G401 (cell line): Measurements from ENCODE around the gene ACSF2. TPM values are rescaled to one million over a fixed set of nuclear protein-coding genes. Genes with fewer than 3 reads are reported as not detected.
"Not testable (repeated sequence)": the region's sequence is repeated elsewhere in the genome, so short reads cannot be mapped to it uniquely, and the experiment has no call there.

Experiments used
- DNase-seq: peaks from one replicate; pipeline ENCODE4 v3.0.0-alpha.2; 2015; ENCODE audit warnings: low spot score
- in situ Hi-C: cut with HindIII; loops from 2 replicates; pipeline ENCODE4 v1.10.0; 2016; ENCODE audit warnings: low sequenced_read_pairs, mixed read lengths
- total RNA-seq: library from RNA; depleted of rRNA; stranded (reverse); fragments of >200 nt; shearing (Covaris generic); gene quantifications from 2 replicates; pipeline ENCODE4 v1.2.3, GENCODE V29; 2014; rRNA removed

The ACSF2 gene, protein sequence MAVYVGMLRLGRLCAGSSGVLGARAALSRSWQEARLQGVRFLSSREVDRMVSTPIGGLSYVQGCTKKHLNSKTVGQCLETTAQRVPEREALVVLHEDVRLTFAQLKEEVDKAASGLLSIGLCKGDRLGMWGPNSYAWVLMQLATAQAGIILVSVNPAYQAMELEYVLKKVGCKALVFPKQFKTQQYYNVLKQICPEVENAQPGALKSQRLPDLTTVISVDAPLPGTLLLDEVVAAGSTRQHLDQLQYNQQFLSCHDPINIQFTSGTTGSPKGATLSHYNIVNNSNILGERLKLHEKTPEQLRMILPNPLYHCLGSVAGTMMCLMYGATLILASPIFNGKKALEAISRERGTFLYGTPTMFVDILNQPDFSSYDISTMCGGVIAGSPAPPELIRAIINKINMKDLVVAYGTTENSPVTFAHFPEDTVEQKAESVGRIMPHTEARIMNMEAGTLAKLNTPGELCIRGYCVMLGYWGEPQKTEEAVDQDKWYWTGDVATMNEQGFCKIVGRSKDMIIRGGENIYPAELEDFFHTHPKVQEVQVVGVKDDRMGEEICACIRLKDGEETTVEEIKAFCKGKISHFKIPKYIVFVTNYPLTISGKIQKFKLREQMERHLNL
- 58.8 and 69.4 TPM in 2 replicates for total RNA-seq

DNA sequence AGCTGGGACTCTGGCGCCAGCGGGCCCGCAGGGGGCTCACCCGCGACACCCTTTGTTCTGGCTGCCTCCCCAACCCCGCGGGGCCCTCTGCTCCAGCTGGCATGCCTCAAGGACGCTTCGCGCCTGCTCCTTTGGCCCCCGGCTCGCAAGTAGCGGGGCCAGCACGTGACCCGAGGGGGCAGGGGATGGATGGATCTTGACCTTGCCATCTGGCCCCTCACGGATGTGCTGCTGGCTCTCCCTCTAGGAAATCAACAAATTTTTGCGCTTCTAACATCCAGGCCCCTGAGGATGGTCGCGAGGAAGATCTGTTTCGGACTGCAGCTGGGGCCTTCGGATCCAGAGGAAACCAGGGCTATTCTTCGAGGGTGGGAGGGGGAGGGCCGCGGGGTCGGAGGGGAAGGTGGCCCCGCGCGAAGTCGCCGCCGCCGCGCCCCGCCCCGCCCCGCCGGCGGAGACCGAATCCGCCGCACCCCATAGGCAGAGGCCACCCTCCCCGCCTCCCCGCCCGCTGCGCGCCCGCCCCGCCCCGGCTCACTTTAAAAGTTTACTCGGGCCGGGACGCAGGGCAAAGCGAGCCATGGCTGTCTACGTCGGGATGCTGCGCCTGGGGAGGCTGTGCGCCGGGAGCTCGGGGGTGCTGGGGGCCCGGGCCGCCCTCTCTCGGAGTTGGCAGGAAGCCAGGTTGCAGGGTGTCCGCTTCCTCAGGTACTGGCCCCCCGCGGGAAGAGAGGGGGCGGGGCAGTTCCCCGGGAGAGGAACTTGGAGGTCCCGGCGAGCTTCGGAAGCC is at the start of gene ACSF2:
ACSF2 (plus strand) TSS at position 537 of the 790 bp plus-strand sequence; CDS start at position 581, 44 bp downstream.
- no peak for DNase-seq
- in situ Hi-C loops: loop anchor here (5.0 kb wide), 1 partner anchor 46 kb away; no protein-coding TSS in a partner anchor

DNA sequence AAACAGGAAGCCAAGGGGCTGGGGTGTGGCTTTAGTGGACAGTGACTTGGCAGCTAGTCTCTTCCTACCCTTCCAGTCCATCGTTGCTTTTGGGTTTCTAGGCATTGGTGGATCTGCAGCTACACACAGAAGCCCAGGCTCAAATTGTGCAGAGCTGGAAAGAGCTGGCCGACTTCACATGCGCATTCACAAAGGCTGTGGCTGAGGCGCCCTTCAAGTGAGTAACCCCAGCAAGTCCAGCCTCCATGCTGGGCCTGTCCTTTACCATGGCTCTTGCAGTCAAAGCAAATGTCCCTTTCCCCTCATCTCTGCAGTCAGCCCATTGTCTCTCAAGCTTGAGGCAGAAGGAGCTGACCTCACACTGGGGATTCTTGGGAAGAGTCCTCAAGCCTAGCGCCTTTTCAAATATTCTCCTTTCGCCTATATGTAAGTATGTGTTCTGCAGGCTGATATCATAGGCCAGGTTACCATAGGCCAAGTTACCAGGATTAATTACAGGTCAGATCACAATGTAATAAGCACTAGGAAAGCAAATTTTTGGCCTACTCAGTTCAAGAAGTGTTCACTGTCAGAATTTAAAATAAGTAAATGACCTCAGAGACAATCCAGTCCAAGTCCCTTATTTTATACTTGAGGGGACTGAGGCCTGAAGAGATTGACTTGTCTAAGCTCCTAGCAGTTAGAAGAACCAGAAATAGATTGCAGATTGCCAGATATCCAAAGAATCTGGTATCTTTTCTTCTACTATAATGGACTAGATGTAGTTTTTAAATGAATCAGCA is 46.5 kb upstream of the ACSF2 start:
- DNase-seq: no peak
- in situ Hi-C loops: no loop called here

DNA sequence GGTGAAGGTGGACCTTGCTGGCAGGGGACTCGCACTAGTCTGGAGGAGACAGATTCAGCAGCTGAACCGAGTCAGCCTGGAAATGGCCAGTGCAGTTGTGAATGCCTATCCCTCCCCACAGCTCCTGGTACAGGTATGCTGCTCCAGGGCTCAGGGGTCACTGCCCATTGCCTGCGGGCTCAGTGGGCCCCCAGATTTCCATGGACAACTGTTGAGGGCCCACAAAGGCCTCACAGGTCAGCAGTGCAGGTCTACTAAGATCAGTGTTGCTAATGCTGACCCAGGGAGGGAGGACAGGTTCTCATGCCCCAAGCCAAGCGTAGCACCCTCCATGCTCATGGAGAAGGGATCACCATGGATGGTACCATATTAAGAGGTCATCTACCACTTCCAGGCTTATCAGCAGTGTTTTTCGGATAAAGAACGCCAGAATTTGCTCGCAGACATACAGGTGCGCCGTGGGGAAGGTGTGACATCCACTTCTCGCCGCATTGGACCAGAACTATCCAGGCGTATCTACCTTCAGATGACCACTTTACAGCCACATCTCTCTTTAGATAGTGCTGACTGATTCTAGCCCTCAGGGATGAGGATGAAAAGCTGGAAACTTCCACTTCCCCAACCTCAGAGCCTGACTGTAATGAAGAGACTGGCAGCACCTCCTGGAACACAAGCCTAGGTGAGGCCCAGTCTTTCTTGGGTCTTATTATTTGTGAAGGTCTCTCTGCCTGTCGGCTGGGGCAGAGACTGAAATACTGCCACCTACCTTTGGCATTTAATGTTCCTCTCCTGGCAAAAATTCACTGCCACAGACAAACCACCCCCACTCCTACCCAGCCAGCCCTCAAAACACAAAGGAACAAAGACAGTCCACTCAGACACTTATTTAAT is 45.4 kb upstream of the ACSF2 start:
- no peak for DNase-seq
- in situ Hi-C loops: no loop called here

DNA sequence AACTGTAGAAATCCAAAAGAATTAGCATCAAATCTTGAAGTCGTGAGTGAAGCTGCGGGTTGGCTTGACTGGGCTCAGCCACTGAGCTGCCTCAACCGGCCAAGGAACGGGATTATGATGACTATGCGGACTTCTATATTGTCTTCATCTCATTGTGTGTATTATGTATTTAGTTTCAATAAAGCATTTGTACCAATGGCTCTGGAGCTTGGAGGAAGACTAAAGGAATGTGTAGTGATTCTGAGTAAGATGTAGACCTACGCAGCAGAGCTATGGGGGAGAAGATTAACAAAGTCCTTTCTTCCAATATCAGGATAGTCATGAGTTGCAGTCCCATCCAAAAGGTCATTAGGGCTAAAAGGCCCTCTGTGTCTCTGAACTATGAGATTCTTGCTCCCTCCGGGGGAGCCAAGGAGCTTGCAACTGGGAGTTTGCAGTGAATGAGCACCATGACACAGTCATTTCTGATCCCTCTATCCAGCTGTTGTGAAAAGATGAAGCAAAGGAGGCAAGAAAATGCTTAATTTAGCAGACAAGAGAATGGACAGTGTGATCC is 44.7 kb upstream of the ACSF2 start:
- in situ Hi-C loops: no loop called here
- DNase-seq: no peak

DNA sequence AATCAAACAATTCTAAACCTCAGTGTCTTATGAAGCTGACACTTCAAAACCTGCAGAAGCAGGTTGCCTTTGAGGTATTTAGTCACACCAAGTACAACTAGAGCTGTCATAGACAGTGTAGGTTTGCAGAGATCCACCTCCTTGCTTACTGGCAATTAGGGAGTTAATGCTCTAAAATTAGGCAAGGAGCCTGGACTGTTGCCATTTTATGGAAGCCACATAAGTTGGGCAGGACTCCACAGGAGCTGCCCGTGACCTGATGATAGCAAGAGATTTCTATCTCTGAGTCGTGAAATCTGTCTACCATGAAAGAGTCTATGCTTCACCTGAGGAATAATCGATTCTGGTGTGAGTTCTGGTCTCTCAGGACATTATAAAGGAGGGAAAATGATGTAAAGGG is 44.1 kb upstream of the ACSF2 start:
- in situ Hi-C loops: no loop called here
- DNase-seq: no peak

DNA sequence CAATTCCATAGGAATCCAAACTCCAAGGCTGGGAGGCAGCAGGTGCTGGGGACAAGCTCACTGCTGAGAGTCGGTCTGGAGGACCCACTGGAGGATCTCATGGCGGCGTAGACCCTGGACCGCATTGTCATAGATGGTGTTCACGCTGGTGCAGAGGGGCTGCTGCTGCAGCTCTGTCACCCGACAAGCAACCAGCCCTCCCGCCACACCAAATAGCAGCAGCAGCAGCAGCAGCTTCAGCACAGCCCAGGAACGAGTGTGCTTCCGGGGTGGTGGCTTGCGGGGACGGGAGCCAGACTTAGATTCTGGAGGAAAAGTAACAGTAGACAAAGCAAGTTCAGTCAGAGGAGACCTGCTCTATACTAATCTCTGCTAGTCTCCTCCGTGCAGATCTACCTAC is 43.1 kb upstream of the ACSF2 start:
- no peak for DNase-seq
- in situ Hi-C loops: no loop called here

DNA sequence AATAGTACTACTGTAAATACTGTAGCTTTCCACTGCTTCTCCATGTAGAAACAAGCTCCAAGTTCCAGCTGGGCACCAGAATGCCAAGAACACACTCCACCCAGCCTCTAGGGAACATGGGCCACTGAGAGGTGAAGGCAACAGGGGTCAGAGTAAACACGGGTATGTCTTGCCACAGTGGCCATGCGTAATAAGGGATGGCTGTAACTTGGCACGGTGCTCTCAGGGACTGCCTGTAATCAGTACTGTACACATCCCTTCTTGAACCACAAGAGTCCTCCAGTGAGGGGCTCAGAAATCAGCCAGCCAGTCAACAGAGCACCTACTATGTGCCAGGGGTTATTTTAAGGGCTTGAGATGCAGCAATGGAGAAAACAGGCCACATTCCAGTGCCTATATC is 39.5 kb upstream of the ACSF2 start:
- in situ Hi-C loops: no loop called here
- no peak for DNase-seq

DNA sequence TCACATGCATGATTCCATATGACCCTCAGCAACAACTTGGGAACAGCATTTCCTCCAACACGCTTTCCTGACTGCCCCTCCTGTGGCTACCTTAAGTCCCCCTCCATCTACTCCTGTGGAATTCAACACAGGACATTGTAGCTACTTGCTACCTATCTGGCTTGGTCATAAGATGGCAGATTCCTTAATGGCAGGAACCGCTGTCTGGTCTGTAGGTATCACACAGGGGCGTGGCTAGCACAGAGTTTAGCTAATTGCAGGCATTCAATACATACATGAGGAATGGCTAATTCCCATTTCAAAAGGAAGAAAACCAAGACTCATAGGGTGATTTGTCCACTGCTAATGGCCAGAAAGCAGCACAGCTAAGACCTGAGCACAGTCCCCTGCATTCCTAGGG is 37.3 kb upstream of the ACSF2 start:
- in situ Hi-C loops: no loop called here
- no peak for DNase-seq

DNA sequence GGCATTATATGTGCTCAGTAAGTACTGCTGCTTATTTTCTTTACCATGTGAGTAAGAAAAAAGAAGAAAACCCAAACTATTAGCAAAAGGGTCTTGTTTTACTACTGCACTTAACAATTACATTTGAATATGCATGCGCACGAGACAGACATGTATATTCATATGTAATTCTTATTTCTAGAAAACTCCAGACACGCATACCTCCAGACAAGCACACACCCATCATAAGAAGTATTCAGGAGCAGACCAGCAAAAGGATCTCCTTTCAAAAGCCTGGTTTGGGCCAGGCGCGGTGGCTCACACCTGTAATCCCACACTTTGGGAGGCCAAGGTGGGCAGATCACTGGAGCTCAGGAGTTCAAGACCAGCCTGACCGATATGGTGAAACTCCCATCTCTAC is 36.5 kb upstream of the ACSF2 start:
- DNase-seq: no peak
- in situ Hi-C loops: no loop called here

DNA sequence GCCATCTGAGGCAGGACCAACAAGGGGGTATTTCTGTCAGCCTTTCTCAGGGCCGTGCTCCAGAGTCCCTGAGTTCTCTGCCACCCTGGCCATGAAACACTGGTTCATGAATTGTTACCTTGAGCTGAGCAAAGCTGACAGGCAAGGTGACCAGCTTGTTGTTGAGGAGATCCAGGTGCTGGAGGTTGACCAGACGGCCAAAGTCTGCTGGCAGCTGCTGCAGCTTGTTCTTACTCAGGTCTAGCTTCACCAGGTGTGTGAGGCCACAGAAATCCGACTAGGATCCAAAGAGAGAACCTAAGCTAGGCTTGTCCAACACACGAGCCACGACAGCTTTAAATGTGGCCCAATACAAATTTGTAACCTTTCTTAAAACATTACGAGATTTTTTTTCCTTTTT is 33.4 kb upstream of the ACSF2 start:
- DNase-seq: no peak
- in situ Hi-C loops: no loop called here

DNA sequence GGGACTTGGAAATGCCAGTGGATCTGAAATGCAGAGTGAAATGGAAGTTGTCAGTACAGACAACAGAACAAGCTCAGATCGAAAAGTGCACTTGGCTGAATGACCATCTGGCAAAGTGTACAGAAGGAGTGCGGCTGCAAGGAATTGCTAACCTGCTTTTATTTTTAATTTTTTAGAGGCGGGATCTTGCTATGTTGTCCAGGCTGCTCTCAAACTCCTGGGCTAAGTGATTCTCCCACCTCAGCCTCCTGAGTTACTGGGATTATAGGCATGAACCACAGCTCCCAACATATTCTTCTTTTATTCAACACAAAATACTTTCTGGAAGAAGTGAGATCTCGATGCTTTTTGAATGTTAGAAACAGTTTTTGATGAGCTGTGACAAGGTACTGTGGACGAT is 32.3 kb upstream of the ACSF2 start:
- DNase-seq: no peak
- in situ Hi-C loops: no loop called here

DNA sequence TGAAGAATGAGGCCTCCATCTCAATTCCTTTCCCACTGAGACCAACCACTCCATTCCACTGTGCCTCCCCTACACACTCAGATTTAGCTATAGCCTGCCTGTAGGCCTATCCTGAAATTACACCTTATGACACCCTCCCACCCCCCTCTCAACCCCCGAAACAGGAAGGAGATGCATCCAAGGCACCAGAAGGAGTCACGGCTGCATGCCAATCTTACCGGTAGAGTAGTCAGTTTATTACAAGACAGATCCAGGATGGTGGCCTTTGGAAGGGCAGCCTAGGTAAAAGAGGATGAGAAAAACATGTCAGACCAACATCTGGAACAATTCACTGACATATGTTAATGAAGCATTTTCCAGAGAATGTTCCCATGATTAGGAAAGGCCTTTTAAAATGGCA is 31.3 kb upstream of the ACSF2 start:
- in situ Hi-C loops: no loop called here
- no peak for DNase-seq

DNA sequence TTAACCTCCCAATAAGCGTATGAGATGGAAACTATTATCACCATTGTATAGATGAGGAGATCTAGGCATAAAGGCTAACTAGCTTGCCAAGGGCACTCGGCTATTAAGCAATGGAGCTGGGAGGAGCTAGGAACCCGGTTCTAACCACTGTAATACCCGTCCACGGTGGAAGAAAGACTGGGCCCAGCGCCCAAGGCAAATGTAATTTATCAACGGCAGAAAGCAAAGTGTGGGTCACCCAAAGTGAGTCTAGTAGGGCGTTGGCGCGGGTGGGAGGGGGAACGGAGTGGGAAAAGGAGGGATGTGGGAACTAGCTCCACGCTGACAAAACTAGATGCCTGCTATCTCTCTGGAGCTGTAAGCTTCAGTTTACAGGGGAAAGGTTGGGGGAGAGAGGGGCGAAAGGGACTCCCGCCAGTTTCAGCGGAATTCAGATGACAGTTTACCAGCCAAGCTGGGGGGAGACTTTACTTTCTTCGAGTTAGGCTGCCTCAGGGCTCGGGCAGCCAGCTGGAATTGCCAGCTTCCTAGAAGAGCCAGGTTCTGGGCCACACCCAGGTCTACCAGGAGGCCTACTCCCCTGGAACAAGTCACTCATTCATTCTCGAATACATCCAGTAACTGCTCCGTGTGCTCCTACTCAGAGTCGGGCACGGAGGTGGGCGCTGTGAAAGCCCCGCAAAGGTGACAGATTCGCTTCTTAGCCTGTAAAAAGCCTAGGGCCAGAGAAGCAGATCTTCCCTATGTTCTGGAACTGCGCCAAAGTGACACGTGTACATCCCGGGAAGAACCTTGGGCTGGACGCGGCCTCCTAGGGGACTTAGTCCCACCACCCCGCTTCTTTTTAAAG is 29.5 kb upstream of the ACSF2 start:
- in situ Hi-C loops: no loop called here
- peak; percentile 23 for DNase-seq

DNA sequence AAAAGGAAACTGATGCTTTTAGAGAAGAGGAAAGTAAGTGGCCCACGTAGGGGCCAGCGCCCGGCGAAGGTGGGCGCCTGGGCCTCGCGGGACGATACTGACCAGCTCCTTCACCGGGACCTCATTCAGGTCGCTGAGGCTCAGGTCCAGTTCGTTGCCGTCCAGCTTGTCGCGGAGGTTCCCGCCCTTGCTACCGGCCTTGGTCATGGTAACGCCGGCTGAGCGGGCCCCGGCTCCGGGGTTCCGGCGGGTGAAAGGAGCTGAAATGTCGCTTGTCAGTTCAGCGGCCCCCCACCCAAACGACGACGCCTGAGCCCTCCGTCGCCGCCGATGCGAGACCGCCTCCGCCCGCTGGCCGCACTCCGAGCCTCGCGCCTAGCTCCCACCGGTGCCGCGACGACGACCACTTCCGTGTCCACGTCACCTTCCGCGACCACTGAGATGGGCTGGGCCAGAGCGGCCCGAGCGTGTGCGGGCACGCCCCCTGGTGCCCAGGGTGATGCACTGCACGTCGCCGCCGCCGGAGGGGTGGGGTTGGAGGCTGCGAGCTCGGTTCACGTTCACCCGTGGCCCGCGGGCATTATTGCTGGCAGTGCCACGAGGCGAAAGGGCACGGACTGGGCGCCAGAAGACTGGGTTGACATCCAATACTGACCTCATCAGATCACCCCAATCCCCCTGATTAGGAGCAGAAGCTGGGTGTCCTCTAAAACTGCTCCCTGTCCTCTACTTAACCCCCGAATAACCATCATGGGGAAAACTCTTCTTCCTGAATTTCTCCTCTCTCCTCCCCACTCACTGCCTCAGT is 28.7 kb upstream of the ACSF2 start, which contains the start of gene LRRC59:
LRRC59 (minus strand) TSS at position 413 of the 808 bp plus-strand sequence; CDS start at position 207, 206 bp downstream.
- DNase-seq: peak; percentile 78
- in situ Hi-C loops: no loop called here

DNA sequence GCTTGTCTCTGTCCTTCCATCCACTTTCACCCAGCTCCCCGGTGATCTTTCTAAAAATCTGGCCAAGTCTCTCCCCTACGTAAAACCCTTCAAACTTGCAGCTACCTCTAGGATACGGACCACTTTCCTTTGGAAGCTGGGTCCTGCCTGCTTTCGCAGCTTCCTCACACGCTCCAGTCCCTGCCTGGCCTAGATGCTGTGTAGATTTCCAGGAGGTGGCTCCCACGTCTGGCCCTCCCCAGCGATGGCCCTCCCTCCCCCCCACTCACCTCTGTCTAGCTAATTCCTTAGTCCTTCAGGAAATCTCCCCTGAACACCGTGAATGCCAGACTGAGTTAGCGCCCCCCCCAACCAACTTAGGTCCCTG is 28.1 kb upstream of the ACSF2 start:
- in situ Hi-C loops: no loop called here
- DNase-seq: no peak

DNA sequence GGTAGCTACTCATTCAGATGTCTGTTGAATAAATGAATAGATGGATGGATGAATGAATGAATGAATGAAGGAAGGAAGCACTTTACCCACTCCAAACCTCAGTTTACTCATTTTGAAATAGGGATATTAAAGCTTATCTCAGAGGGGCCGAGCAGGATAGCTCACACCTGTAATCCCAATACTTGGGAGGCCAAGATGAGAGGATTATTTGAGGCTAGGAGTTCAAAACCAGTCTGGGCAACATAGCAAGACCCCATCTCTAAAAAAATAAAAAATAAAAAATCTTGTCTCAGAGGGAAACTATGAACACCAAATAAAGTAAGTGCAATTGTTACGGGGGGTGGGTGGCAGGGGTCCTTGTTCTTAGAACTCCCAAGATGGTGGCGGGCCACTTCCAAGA is 27.3 kb upstream of the ACSF2 start:
- in situ Hi-C loops, DNase-seq: not testable (repeated sequence)
